HCT116 (cell line): ENCODE measurements around the gene ADAMTS19. TPM values are rescaled to one million over a fixed set of nuclear protein-coding genes. Genes with fewer than 3 reads are reported as not detected.

Experiments
- ATAC-seq: fragments of 200-7000 bp; cut with Tn5 transposase; 2 replicates; pipeline ENCODE4 v1.9.1; 2020; ENCODE audit warnings: mild to moderate bottlenecking, moderate library complexity
- BruUV-seq: library from RNA; stranded (reverse); fragments of 400-500 nt; replicated peaks from 2 replicates; lab custom pipeline; 2021; lab: Mats Ljungman, UMichigan
- CTCF ChIA-PET: fragments of 300-600 bp; sonication (Branson Sonifier 250); formaldehyde crosslinking; loops from one replicate; lab custom pipeline; 2021; ENCODE audit warnings: antibody characterized with exemption; lab: Charles Lee
- POLR2A ChIA-PET: fragments of 300-600, 350-600 bp; sonication (Branson Sonifier 250); formaldehyde crosslinking; loops from one replicate; lab custom pipeline; 2021; ENCODE audit warnings: antibody characterized with exemption; lab: Charles Lee
- RAD21 ChIA-PET, 2 experiments: fragments of 300-600 bp; sonication (Branson Sonifier 250); formaldehyde crosslinking; loops; one replicate each; lab custom pipeline; 2023; ENCODE audit warnings: low total read pairs in 2 of 2; ENCODE audit not compliant: uncharacterized antibody in 2 of 2, unreplicated experiment in 2 of 2, low non-redundant PET in 1 of 2; lab: Charles Lee
- DNase-seq: peaks from one replicate; pipeline ENCODE4 v3.0.0-alpha.2; 2010; ENCODE audit warnings: low read depth, low spot score
- H2AFZ ChIP-seq: fragments of 200-600 bp; shearing (Covaris generic), sonication (generic); 2 replicates; pipeline ENCODE4 v1.6.1; 2017; ENCODE audit warnings: low read depth, mixed run types, mixed read lengths, antibody characterized with exemption, low read length; ENCODE audit not compliant: poor library complexity, severe bottlenecking
- H3K27ac ChIP-seq: 2 replicates; pipeline ENCODE4 v1.5.1; 2012; ENCODE audit warnings: low read depth, low read length
- H3K27me3 ChIP-seq: fragments of 200-600 bp; sonication (generic); 2 replicates; pipeline ENCODE4 v1.6.1; 2016; ENCODE audit warnings: mixed run types, low read length, mixed read lengths; ENCODE audit not compliant: insufficient read depth
- H3K36me3 ChIP-seq, 2 experiments: fragments of 200-500 bp in 1 of 2; fragments of 200-600 bp in 1 of 2; sonication (Bioruptor generic) in 1 of 2; sonication (generic) in 1 of 2; 2 replicates each; pipeline versions ENCODE4 v1.5.1 to v1.6.1; 2014 to 2016; ENCODE audit warnings: low read length in 2 of 2, inconsistent platforms in 1 of 2, mixed read lengths in 1 of 2, mixed run types in 1 of 2; ENCODE audit not compliant: insufficient read depth in 2 of 2, control insufficient read depth in 1 of 2
- H3K4me1 ChIP-seq, 2 experiments: fragments of 200-600 bp in 1 of 2; sonication (generic) in 1 of 2; 2 replicates each; pipeline versions ENCODE4 v1.5.1 to v1.6.1; 2012 to 2017; ENCODE audit warnings: low read length in 2 of 2, inconsistent platforms in 1 of 2, mild to moderate bottlenecking in 1 of 2, mixed read lengths in 1 of 2, mixed run types in 1 of 2, moderate library complexity in 1 of 2; ENCODE audit not compliant: insufficient read depth in 2 of 2, control insufficient read depth in 1 of 2
- H3K4me2 ChIP-seq: fragments of 200-600 bp; sonication (generic); 2 replicates; pipeline ENCODE4 v1.6.1; 2017; ENCODE audit warnings: mixed run types, low read length, mixed read lengths
- H3K4me3 ChIP-seq, 2 experiments: fragments of 200-600 bp in 1 of 2; sonication (generic) in 1 of 2; replicated peaks in 1 of 2; 2 replicates each; pipeline ENCODE4 v1.5.1; 2011 to 2016; ENCODE audit warnings: low read length in 2 of 2, control low read depth in 1 of 2, low read depth in 1 of 2, mild to moderate bottlenecking in 1 of 2, mixed read lengths in 1 of 2, mixed run types in 1 of 2
- H3K79me2 ChIP-seq: fragments of 200-600 bp; sonication (generic); 2 replicates; pipeline ENCODE4 v1.6.1; 2017; ENCODE audit warnings: mild to moderate bottlenecking, mixed run types, low read length, moderate library complexity, mixed read lengths; ENCODE audit not compliant: insufficient read depth
- H3K9ac ChIP-seq: fragments of 200-600 bp; sonication (generic); 2 replicates; pipeline ENCODE4 v1.6.1; 2016; ENCODE audit warnings: low read length, mixed read lengths
- H3K9me2 ChIP-seq: fragments of 200-600 bp; sonication (generic), shearing (Covaris generic); 2 replicates; pipeline ENCODE4 v1.6.1; 2017; ENCODE audit warnings: mixed run types, mild to moderate bottlenecking, moderate library complexity; ENCODE audit not compliant: insufficient read depth
- H3K9me3 ChIP-seq, 2 experiments: fragments of 200-500 bp in 1 of 2; fragments of 200-600 bp in 1 of 2; sonication (Bioruptor generic) in 1 of 2; sonication (generic) in 1 of 2; 2 replicates each; pipeline ENCODE4 v1.6.1; 2014 to 2017; ENCODE audit warnings: low read length in 2 of 2, mixed read lengths in 2 of 2, inconsistent platforms in 1 of 2, low read depth in 1 of 2, mild to moderate bottlenecking in 1 of 2, mixed run types in 1 of 2, moderate library complexity in 1 of 2; ENCODE audit not compliant: control insufficient read depth in 1 of 2, insufficient read depth in 1 of 2
- H4K20me1 ChIP-seq: fragments of 200-600 bp; sonication (generic), shearing (Covaris generic); 2 replicates; pipeline ENCODE4 v1.6.1; 2017; ENCODE audit warnings: mixed run types, mild to moderate bottlenecking, moderate library complexity; ENCODE audit not compliant: insufficient read depth
- CBX3 ChIP-seq: IDR thresholded peaks from 2 replicates; pipeline ENCODE4 v1.6.1; 2012; ENCODE audit warnings: low read depth
- EGR1 ChIP-seq: IDR thresholded peaks from 2 replicates; pipeline ENCODE4 v1.6.1; 2012; ENCODE audit warnings: low read depth
- EZH2 ChIP-seq: fragments of 200-600 bp; sonication (generic); IDR thresholded peaks from 2 replicates; pipeline ENCODE4 v1.6.1; 2017; ENCODE audit warnings: antibody characterized with exemption, mixed run types
- EZH2phosphoT487 ChIP-seq: fragments of 200-600 bp; IDR thresholded peaks from 2 replicates; pipeline ENCODE4 v1.6.1; 2018; ENCODE audit warnings: antibody characterized with exemption, borderline replicate concordance
- FOSL1 ChIP-seq: IDR thresholded peaks from 2 replicates; pipeline ENCODE4 v1.6.1; 2012; ENCODE audit warnings: low read depth
- SRF ChIP-seq: IDR thresholded peaks from 2 replicates; pipeline ENCODE4 v1.6.1; 2012; ENCODE audit warnings: low read depth
- TCF7L2 ChIP-seq: IDR thresholded peaks from 2 replicates; pipeline ENCODE4 v1.7.0; 2011; ENCODE audit warnings: borderline replicate concordance, inconsistent platforms; ENCODE audit not compliant: insufficient read depth, insufficient read length; ENCODE audit errors: extremely low read depth
- ZFX ChIP-seq: fragments of 450-650 bp; IDR thresholded peaks from 2 replicates; pipeline ENCODE4 v1.6.1; 2017
- intact Hi-C: fragments of 100-400 bp; cut with micrococcal nuclease; formaldehyde crosslinking; loops from 2 replicates; pipeline ENCODE4 v1.10.0; 2022
- total RNA-seq: library from RNA; stranded (reverse); gene quantifications from one replicate; pipeline ENCODE4 v1.2.1, GENCODE V29; 2021; ENCODE audit not compliant: unreplicated experiment
- TF ChIP-seq, protein P1 (sequence below), 3 experiments: fragments of 200-600 bp in 1 of 3; sonication (generic) in 1 of 3; IDR thresholded peaks in 2 of 3; conservative IDR thresholded peaks in 1 of 3; 2 replicates each; pipeline ENCODE4 v1.5.1; 2012 to 2017; ENCODE audit warnings: low read depth in 2 of 3, low read length in 2 of 3, antibody characterized with exemption in 1 of 3, borderline replicate concordance in 1 of 3, control low read depth in 1 of 3, mild to moderate bottlenecking in 1 of 3, mixed read lengths in 1 of 3, mixed run types in 1 of 3, moderate library complexity in 1 of 3; ENCODE audit not compliant: insufficient read depth in 1 of 3
- TF ChIP-seq, protein P2 (sequence below): IDR thresholded peaks from 2 replicates; pipeline ENCODE4 v1.6.1; 2011; ENCODE audit warnings: mild to moderate bottlenecking, low read length, moderate library complexity; ENCODE audit not compliant: insufficient replicate concordance; ENCODE audit errors: extremely low read depth

The ADAMTS19 gene
- total RNA-seq, 1 experiment from 2014 or later = not detected

DNA sequence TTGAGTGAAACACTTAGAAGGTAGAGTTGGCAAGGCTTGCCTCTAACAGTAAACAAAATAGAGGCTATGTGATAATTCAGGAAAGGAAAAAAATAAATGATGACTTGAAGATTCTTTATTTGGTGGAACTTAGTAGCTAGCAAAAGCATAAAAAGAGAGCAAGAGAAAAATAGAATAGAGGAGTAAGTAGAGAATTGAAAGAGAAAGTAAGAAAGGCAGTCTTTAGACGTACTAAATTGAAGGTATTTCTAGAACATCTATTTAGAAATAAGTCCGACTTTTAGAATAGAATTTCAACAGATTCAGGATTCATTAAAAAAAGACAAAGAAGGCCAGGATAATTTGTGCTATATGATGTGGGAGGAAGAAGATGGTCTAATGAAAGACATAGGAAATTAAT lies 159.7 kb downstream of the ADAMTS19 start:
- no peaks in the 10 kb centered on the region for H3K27me3 ChIP-seq
- CTCF ChIA-PET = no interaction called here
- no peak for ATAC-seq
- TF ChIP-seq EZH2 = no peak
- POLR2A ChIA-PET = no interaction called here
- H3K27ac ChIP-seq = no peak overlapping the region
- RAD21 ChIA-PET = no interaction called here
- no peaks in the 10 kb centered on the region for H3K36me3 ChIP-seq
- no peak for DNase-seq
- no peaks in the 10 kb centered on the region for H3K79me2 ChIP-seq
- H3K4me2 ChIP-seq = no peak overlapping the region
- no peaks in the 10 kb centered on the region for H3K9me2 ChIP-seq
- no TSS peak for BruUV-seq
- no peak overlapping the region for H3K4me3 ChIP-seq
- H3K9me3 ChIP-seq = no peaks in the 10 kb centered on the region
- no peaks in the 10 kb centered on the region for H3K4me1 ChIP-seq
- H2AFZ ChIP-seq = no peak overlapping the region
- no peak overlapping the region for H3K9ac ChIP-seq
- H4K20me1 ChIP-seq = no peaks in the 10 kb centered on the region
- intact Hi-C loops = no loop called here

DNA sequence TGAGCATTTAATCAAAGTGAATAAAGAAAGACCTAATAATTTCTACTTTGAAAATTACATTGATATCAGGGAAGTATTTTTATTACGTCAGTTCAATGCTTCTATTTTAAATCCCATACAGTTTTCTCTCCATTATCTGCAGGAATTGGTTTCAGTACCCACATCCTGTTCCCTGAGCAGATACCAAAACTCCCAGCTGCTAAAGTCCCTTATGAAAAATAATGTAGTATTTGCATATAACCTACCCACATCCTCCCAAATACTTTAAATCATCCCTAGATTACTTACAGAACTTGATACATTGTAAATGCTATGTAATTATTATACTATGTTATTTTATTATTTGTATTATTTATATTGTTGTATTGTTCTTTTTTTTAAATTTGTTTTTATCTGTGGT lies 162.4 kb downstream of the ADAMTS19 start:
- intact Hi-C loops = no loop called here
- ChIA-PET POLR2A (no interaction called here), CTCF (no interaction called here), RAD21 (no interaction called here)
- ATAC-seq (no peak), DNase-seq (no peak)
- no peak overlapping the region for H2AFZ ChIP-seq
- H3K27me3 ChIP-seq = no peaks in the 10 kb centered on the region
- H3K9ac ChIP-seq = no peak overlapping the region
- no peak overlapping the region for H3K4me2 ChIP-seq
- H3K9me3 ChIP-seq = no peaks in the 10 kb centered on the region
- no peak overlapping the region for H3K27ac ChIP-seq
- H4K20me1 ChIP-seq = no peaks in the 10 kb centered on the region
- no peaks in the 10 kb centered on the region for H3K79me2 ChIP-seq
- no peaks in the 10 kb centered on the region for H3K4me1 ChIP-seq
- H3K9me2 ChIP-seq = no peaks in the 10 kb centered on the region
- no peaks in the 10 kb centered on the region for H3K36me3 ChIP-seq
- TF ChIP-seq, protein P1, sequence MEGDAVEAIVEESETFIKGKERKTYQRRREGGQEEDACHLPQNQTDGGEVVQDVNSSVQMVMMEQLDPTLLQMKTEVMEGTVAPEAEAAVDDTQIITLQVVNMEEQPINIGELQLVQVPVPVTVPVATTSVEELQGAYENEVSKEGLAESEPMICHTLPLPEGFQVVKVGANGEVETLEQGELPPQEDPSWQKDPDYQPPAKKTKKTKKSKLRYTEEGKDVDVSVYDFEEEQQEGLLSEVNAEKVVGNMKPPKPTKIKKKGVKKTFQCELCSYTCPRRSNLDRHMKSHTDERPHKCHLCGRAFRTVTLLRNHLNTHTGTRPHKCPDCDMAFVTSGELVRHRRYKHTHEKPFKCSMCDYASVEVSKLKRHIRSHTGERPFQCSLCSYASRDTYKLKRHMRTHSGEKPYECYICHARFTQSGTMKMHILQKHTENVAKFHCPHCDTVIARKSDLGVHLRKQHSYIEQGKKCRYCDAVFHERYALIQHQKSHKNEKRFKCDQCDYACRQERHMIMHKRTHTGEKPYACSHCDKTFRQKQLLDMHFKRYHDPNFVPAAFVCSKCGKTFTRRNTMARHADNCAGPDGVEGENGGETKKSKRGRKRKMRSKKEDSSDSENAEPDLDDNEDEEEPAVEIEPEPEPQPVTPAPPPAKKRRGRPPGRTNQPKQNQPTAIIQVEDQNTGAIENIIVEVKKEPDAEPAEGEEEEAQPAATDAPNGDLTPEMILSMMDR (IDR thresholded peaks at IDR 0.05 in 2 of 3, conservative IDR thresholded peaks at IDR 0.05 in 1 of 3; ENCODE audit: borderline replicate concordance in 1 of 3, insufficient read depth in 1 of 3, low read depth in 2 of 3, low read length in 2 of 3) = no peak
- no peak for TF ChIP-seq SRF
- no peak for TF ChIP-seq EGR1
- TF ChIP-seq, protein P2, sequence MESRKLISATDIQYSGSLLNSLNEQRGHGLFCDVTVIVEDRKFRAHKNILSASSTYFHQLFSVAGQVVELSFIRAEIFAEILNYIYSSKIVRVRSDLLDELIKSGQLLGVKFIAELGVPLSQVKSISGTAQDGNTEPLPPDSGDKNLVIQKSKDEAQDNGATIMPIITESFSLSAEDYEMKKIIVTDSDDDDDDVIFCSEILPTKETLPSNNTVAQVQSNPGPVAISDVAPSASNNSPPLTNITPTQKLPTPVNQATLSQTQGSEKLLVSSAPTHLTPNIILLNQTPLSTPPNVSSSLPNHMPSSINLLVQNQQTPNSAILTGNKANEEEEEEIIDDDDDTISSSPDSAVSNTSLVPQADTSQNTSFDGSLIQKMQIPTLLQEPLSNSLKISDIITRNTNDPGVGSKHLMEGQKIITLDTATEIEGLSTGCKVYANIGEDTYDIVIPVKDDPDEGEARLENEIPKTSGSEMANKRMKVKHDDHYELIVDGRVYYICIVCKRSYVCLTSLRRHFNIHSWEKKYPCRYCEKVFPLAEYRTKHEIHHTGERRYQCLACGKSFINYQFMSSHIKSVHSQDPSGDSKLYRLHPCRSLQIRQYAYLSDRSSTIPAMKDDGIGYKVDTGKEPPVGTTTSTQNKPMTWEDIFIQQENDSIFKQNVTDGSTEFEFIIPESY = no peak
- TF ChIP-seq EZH2phosphoT487 = no peak
- TF ChIP-seq ZFX = no peak
- TF ChIP-seq CBX3 = no peak
- no peak for TF ChIP-seq FOSL1
- TF ChIP-seq TCF7L2 = no peak
- no peak overlapping the region for H3K4me3 ChIP-seq
- no TSS peak for BruUV-seq
